Right lobe of liver (tissue), 6 donors: ENCODE results near the gene NEK1. TPM values are rescaled to one million over a fixed set of nuclear protein-coding genes. Genes with fewer than 3 reads are reported as not detected.

Source experiments
- ATAC-seq, 4 donors: fragments of 200-7000 bp; cut with Tn5 transposase; one replicate each; pipeline ENCODE4 v1.9.1; 2020; ENCODE audit warnings: mild to moderate bottlenecking in 4 of 4, moderate library complexity in 4 of 4
- DNase-seq, 3 donors: peaks; one replicate each; pipeline ENCODE4 v3.0.0-alpha.2; 2020
- H3K27ac ChIP-seq, 3 donors: fragments of 200-600 bp; one replicate each; pipeline ENCODE4 v1.8.0; 2022
- H3K27me3 ChIP-seq, 2 donors: fragments of 200-600 bp; one replicate each; pipeline ENCODE4 v1.8.0; 2022
- H3K36me3 ChIP-seq, 4 donors: fragments of 200-600 bp; sonication (generic) in 1 of 4; one replicate each; pipeline versions ENCODE4 v1.5.1 to v1.8.0; 2017 to 2022; ENCODE audit warnings: control low read depth in 1 of 4
- H3K4me1 ChIP-seq, 4 donors: fragments of 200-600 bp; sonication (generic) in 1 of 4; one replicate each; pipeline versions ENCODE4 v1.5.1 to v1.8.0; 2017 to 2022; ENCODE audit warnings: control low read depth in 1 of 4
- H3K4me3 ChIP-seq, 3 donors: fragments of 200-600 bp; one replicate each; pipeline ENCODE4 v1.8.0; 2022
- H3K9me3 ChIP-seq, 4 donors: fragments of 200-600 bp; sonication (generic) in 1 of 4; one replicate each; pipeline versions ENCODE4 v1.5.1 to v1.8.0; 2017 to 2022; ENCODE audit warnings: control low read depth in 1 of 4
- POLR2A ChIP-seq: fragments of 450-650 bp; IDR thresholded peaks from one replicate; pipeline ENCODE4 v1.6.1; 2017; ENCODE audit warnings: antibody characterized with exemption, mild to moderate bottlenecking
- WGBS: methylation state at CpG from one replicate; pipeline ENCODE4 v1.1.6; 2018; ENCODE audit warnings: low coverage, low lambda C conversion rate; ENCODE audit not compliant: insufficient coverage; ENCODE audit errors: missing lambda C conversion rate; 5-methylcytosine and 5-hydroxymethylcytosine counted together
- intact Hi-C, 2 donors: fragments of 100-400 bp; cut with DNase I; formaldehyde crosslinking; loops; one replicate each; pipeline versions ENCODE4 v1.11.2 to v1.14.1; 2022
- total RNA-seq, 6 experiments: library from RNA; depleted of rRNA in 2 of 6; stranded (reverse); fragments of >200 nt in 2 of 6; fragmentation: NEBNext Ultra II Directional in 3 of 6; extraction: Animal tissue kit (Norgen Biotek cat#: 25700) in 3 of 6; gene quantifications; one replicate each; pipeline versions ENCODE4 v1.1.0 to v1.2.4, GENCODE V29; 2016 to 2023
- TF ChIP-seq, protein P1 (sequence below), 4 donors: fragments of 200-600 bp in 3 of 4; fragments of 450-650 bp in 1 of 4; IDR thresholded peaks; one replicate each; pipeline versions ENCODE4 v1.5.1 to v1.8.0; 2016 to 2022; ENCODE audit warnings: antibody characterized with exemption in 4 of 4, mild to moderate bottlenecking in 2 of 4
- donor health status: DM: no; HTN: yes; CAD: no.
- donor health status: DM: no; HTN: no; CAD: no.
- donor health status: DM: no; HTN: no; CAD: no.
- donor health status: DM: no; HTN: yes; CAD: no.
- donor health status: DM: no; HTN: yes; CAD: no.

The NEK1 gene
- total RNA-seq, 6 experiments from 2014 or later: 4.1 to 5.2 (median 4.5) TPM

DNA sequence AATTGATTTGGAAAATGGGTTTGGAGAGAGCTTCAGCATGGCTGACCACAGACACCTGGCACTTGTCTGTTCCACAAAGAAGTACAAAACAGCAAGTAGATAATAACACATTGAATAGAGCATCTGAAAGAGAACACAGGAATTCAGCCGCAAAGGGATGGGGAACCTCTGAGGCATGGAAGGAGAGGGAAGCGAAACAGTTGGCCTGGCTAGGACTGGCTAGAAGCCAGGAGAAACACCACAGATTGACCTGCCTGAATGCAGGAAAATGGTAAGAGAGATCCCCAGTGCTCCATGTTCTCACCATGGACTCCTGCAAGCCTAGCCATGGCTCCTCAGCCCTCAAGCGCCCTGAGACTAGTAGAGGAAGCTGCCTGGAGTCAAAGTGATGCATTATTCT, 171.9 kb downstream of the NEK1 start:
- ATAC-seq (peak in 1 of 4 donors; percentile 21), DNase-seq (no peak)
- intact Hi-C loops: no loop called here

GRCh38 chr4:169439244-169439643, 173.1 kb downstream of the NEK1 start:
- Histone ChIP-seq H3K9me3 (peaks cover 0 to 8% (median 3%) of the 10 kb centered on the region in 4 donors), H3K36me3 (no peaks in the 10 kb centered on the region), H3K4me1 (peaks cover 0 to 27% (median 8%) of the 10 kb centered on the region in 4 donors), H3K27me3 (no peaks in the 10 kb centered on the region), H3K27ac (peak overlapping the region; percentile 41 to 50 (median 48)), H3K4me3 (no peak overlapping the region)
- 28% methylated on average over 1 of the region's 1 CpG for WGBS
- ATAC-seq (peak; percentile 86 to 91 (median 88)), DNase-seq (no peak)
- TF ChIP-seq, protein P1, sequence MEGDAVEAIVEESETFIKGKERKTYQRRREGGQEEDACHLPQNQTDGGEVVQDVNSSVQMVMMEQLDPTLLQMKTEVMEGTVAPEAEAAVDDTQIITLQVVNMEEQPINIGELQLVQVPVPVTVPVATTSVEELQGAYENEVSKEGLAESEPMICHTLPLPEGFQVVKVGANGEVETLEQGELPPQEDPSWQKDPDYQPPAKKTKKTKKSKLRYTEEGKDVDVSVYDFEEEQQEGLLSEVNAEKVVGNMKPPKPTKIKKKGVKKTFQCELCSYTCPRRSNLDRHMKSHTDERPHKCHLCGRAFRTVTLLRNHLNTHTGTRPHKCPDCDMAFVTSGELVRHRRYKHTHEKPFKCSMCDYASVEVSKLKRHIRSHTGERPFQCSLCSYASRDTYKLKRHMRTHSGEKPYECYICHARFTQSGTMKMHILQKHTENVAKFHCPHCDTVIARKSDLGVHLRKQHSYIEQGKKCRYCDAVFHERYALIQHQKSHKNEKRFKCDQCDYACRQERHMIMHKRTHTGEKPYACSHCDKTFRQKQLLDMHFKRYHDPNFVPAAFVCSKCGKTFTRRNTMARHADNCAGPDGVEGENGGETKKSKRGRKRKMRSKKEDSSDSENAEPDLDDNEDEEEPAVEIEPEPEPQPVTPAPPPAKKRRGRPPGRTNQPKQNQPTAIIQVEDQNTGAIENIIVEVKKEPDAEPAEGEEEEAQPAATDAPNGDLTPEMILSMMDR (IDR thresholded peaks at IDR 0.05): no peak
- no peak for TF ChIP-seq POLR2A
- intact Hi-C loops: no loop called here

More for the DNA sequence above, 171.9 kb downstream of the NEK1 start:
- Histone ChIP-seq H3K36me3 (no peaks in the 10 kb centered on the region), H3K4me3 (no peak overlapping the region), H3K4me1 (peaks cover 0 to 27% (median 8%) of the 10 kb centered on the region in 4 donors), H3K27me3 (no peaks in the 10 kb centered on the region), H3K27ac (no peak overlapping the region), H3K9me3 (peaks cover 0 to 8% (median 3%) of the 10 kb centered on the region in 4 donors)
- TF ChIP-seq POLR2A: no peak
- TF ChIP-seq, protein P1 (IDR thresholded peaks at IDR 0.05): no peak
- 83% methylated on average over 2 of the region's 3 CpGs for whole genome bisulfite sequencing

GRCh38 chr4:169438057-169438480, 174.3 kb downstream of the NEK1 start:
- H3K4me3 ChIP-seq: no peak overlapping the region
- H3K4me1 ChIP-seq: peaks cover 0 to 27% (median 8%) of the 10 kb centered on the region in 4 donors
- H3K27ac ChIP-seq: peak overlapping the region in 1 of 3 donors; percentile 29
- no peaks in the 10 kb centered on the region for H3K9me3 ChIP-seq
- TF ChIP-seq POLR2A: no peak
- TF ChIP-seq, protein P1 (IDR thresholded peaks at IDR 0.05): no peak
- no peaks in the 10 kb centered on the region for H3K27me3 ChIP-seq
- ATAC-seq (peak in 3 of 4 donors; percentile 52 to 80 (median 71)), DNase-seq (no peak)
- intact Hi-C loops: no loop called here
- WGBS: 21% methylated on average over 2 of the region's 2 CpGs
- no peaks in the 10 kb centered on the region for H3K36me3 ChIP-seq

- no peak for ATAC-seq
- TF ChIP-seq, protein P1 (IDR thresholded peaks at IDR 0.05): no peak
- no peak for TF ChIP-seq POLR2A
- WGBS: 71% methylated on average over 7 of the region's 7 CpGs
Observed at GRCh38 chr4:169437299-169438047, 174.9 kb downstream of the NEK1 start.

More at GRCh38 chr4:169437299-169438047, 174.9 kb downstream of the NEK1 start:
- H3K36me3 ChIP-seq: no peaks in the 10 kb centered on the region
- no peak for DNase-seq
- no peak overlapping the region for H3K4me3 ChIP-seq
- no peaks in the 10 kb centered on the region for H3K27me3 ChIP-seq
- intact Hi-C loops: no loop called here
- H3K27ac ChIP-seq: peak overlapping the region in 1 of 3 donors; percentile 29
- H3K4me1 ChIP-seq: peaks cover 0 to 27% (median 8%) of the 10 kb centered on the region in 4 donors
- no peaks in the 10 kb centered on the region for H3K9me3 ChIP-seq
